ENCODE results near the gene ACTL6B.

The ACTL6B gene

GRCh38 chr7:100606313-100606712 lies 49.9 kb downstream of the ACTL6B start:
- no peak overlapping the region for H3K4me3 ChIP-seq (ENCODE audit: low read length)
- no peak for TF ChIP-seq CTCF (conservative IDR thresholded peaks at IDR 0.05; ENCODE audit: low read depth, low read length)
- no peak for DNase-seq (ENCODE audit: low read depth)

GRCh38 chr7:100604976-100605911 lies 51.0 kb downstream of the ACTL6B start:
- peak overlapping the region; percentile 62 for H3K4me3 ChIP-seq (ENCODE audit: low read length)
- TF ChIP-seq CTCF (conservative IDR thresholded peaks at IDR 0.05; ENCODE audit: low read depth, low read length) = no peak
- no peak for DNase-seq (ENCODE audit: low read depth)

- no peak for DNase-seq (ENCODE audit: low read depth)
- peak overlapping the region; percentile 62 for H3K4me3 ChIP-seq (ENCODE audit: low read length)
- TF ChIP-seq CTCF (conservative IDR thresholded peaks at IDR 0.05; ENCODE audit: low read depth, low read length) = peak; percentile 40
These were observed 51.9 kb downstream of the ACTL6B start for GRCh38 chr7:100604028-100604975.

GRCh38 chr7:100603726-100604027 lies 52.6 kb downstream of the ACTL6B start:
- no peak for DNase-seq (ENCODE audit: low read depth)

GRCh38 chr7:100602889-100603725 lies 53.1 kb downstream of the ACTL6B start:
- H3K4me3 ChIP-seq (ENCODE audit: low read length) = no peak overlapping the region
- no peak for DNase-seq (ENCODE audit: low read depth)
- no peak for TF ChIP-seq CTCF (conservative IDR thresholded peaks at IDR 0.05; ENCODE audit: low read depth, low read length)

More at GRCh38 chr7:100603726-100604027, 52.6 kb downstream of the ACTL6B start:
- no peak for TF ChIP-seq CTCF (conservative IDR thresholded peaks at IDR 0.05; ENCODE audit: low read depth, low read length)
- peak overlapping the region; percentile 36 for H3K4me3 ChIP-seq (ENCODE audit: low read length)

- DNase-seq (ENCODE audit: low read depth) = no peak
- no peak for TF ChIP-seq CTCF (conservative IDR thresholded peaks at IDR 0.05; ENCODE audit: low read depth, low read length)
- H3K4me3 ChIP-seq (ENCODE audit: low read length) = no peak overlapping the region
These were observed 55.6 kb downstream of the ACTL6B start for GRCh38 chr7:100600730-100601038.
